OCI-LY3 (cell line): Measurements from ENCODE around the gene FIBP.

Experiments used
- EZH2phosphoT487 ChIP-seq: fragments of 200-600 bp; shearing (Covaris generic); IDR thresholded peaks from 2 replicates; pipeline ENCODE4 v1.6.1; 2018; ENCODE audit warnings: antibody characterized with exemption, mixed run types, low read depth
- TF ChIP-seq, protein P1 (sequence below): fragments of 200-600, 300-600 bp; sonication (generic); IDR thresholded peaks from 2 replicates; pipeline ENCODE4 v1.5.1; 2014; ENCODE audit warnings: antibody characterized with exemption, low read length, low read depth

DNA sequence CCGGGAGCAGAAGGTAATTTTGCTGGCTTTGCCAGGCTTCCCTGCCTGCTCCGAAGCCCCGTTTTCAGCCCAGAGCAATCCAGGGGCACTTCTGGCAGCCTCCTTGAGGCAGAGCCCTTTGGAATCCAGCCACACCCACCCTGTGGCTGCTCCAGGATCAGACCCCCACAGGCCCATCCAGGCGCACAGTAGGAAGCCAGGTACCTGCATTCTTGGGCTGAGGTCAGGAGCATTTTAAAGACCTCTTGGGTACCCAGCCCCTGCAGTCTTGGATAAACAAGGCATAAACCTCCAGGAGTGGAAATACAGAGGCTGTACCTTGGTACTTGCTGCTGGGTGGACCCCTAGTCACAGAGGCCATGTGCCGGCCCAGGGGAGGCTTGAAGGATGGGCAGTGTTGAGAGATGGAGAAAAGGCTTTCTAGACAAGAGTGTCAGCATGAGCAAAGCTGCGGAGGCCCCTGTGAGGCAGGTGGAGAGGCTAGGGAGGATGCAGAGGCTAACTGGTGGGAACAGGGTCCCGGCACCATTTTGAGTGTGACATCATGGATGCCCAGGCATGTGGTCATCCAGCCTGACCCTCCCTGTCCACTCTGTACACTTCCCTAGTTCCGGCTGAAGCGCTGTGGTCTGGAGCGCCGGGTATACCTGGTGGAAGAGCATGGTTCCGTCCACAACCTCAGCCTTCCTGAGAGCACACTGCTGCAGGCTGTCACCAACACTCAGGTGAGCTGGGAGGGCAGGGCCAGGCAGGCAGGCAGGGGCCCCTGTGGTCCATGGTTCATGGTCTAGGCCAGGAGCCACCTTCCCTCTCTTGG lies 24.2 kb downstream of the FIBP start:
- TF ChIP-seq, protein P1, sequence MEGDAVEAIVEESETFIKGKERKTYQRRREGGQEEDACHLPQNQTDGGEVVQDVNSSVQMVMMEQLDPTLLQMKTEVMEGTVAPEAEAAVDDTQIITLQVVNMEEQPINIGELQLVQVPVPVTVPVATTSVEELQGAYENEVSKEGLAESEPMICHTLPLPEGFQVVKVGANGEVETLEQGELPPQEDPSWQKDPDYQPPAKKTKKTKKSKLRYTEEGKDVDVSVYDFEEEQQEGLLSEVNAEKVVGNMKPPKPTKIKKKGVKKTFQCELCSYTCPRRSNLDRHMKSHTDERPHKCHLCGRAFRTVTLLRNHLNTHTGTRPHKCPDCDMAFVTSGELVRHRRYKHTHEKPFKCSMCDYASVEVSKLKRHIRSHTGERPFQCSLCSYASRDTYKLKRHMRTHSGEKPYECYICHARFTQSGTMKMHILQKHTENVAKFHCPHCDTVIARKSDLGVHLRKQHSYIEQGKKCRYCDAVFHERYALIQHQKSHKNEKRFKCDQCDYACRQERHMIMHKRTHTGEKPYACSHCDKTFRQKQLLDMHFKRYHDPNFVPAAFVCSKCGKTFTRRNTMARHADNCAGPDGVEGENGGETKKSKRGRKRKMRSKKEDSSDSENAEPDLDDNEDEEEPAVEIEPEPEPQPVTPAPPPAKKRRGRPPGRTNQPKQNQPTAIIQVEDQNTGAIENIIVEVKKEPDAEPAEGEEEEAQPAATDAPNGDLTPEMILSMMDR, result no peak
- TF ChIP-seq EZH2phosphoT487, result no peak
